ENCODE data around the gene PLXDC2.

- no peak for TF ChIP-seq EZH2 (IDR thresholded peaks at IDR 0.05; ENCODE audit: borderline replicate concordance, insufficient read depth, low read depth, low read length, poor library complexity, severe bottlenecking)
- TF ChIP-seq, protein P1, sequence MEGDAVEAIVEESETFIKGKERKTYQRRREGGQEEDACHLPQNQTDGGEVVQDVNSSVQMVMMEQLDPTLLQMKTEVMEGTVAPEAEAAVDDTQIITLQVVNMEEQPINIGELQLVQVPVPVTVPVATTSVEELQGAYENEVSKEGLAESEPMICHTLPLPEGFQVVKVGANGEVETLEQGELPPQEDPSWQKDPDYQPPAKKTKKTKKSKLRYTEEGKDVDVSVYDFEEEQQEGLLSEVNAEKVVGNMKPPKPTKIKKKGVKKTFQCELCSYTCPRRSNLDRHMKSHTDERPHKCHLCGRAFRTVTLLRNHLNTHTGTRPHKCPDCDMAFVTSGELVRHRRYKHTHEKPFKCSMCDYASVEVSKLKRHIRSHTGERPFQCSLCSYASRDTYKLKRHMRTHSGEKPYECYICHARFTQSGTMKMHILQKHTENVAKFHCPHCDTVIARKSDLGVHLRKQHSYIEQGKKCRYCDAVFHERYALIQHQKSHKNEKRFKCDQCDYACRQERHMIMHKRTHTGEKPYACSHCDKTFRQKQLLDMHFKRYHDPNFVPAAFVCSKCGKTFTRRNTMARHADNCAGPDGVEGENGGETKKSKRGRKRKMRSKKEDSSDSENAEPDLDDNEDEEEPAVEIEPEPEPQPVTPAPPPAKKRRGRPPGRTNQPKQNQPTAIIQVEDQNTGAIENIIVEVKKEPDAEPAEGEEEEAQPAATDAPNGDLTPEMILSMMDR (IDR thresholded peaks at IDR 0.05) = no peak
Observed at GRCh38 chr10:20013991-20014750, 197.9 kb downstream of the PLXDC2 start.

Data from B cell (primary cell).